ENCODE data around the gene HLA-DOA. TPM values are rescaled to one million over a fixed set of nuclear protein-coding genes. Genes with fewer than 3 reads are reported as not detected.

Gene HLA-DOA
- total RNA-seq, 6 experiments from 2014 or later = 0.37 to 3.3 (median 1.2) TPM

DNA sequence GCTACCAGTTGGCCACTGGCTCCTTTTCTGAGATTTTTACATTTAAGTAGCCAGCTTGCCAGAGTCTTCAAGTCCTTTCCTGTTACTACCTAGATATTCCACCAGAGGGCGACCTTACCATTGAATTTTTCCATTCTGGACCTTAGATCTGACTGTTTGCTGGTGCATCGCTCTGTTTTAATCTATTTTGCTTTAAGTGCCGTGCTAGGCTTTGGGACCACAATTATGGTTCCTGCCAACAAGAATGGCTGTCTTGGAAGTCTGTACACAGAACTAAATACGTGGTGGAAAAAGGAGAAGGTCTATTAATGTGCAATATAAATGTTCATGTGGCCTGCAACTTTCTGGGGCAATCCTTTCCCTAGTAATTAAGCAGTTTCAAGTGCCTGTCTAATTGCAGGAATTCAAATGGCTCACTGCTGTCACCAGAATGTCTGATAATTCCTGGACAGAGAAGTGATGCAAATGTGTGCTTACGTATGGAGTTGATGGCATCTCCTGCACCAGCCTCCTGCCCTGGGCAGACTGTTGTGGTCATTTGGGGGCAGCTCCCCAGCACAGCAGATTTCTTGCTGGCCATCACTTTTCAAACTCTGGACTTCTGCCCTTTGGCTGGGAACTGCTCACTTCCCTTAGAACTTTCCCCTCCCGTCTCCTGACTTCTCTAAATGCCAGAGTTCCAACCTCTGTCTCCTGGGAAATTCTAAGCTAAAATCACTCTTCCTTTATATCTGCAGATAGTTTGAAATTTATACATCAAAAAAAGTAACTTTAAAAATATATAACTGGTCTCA lies 5.6 kb upstream of the HLA-DOA start:
- peak; percentile 76 to 80 (median 78) for ATAC-seq
- H3K27me3 ChIP-seq = peaks cover 0 to 2% of the 10 kb centered on the region in 2 donors
- H3K9me3 ChIP-seq = no peaks in the 10 kb centered on the region
- H3K27ac ChIP-seq = no peak overlapping the region
- peaks cover 0 to 7% (median 0%) of the 10 kb centered on the region in 4 donors for H3K4me1 ChIP-seq
- peak; percentile 70 to 91 (median 84) for TF ChIP-seq CTCF (IDR thresholded peaks at IDR 0.05)
- no peak for TF ChIP-seq POLR2A (IDR thresholded peaks at IDR 0.05)
- 5% methylated on average over 5 of the region's 6 CpGs for WGBS (ENCODE audit: insufficient coverage, low coverage, low lambda C conversion rate, missing lambda C conversion rate)
- no peaks in the 10 kb centered on the region for H3K36me3 ChIP-seq
- intact Hi-C loops (cut with DNase I) = loop anchor here in 1 of 2 donors (5.0 kb wide), 1 partner anchor 67 kb away; no protein-coding TSS in a partner anchor
- no peak overlapping the region for H3K4me3 ChIP-seq
- no peak for DNase-seq

GRCh38 chr6:33013608-33014007 lies 4.2 kb upstream of the HLA-DOA start:
- Histone ChIP-seq H3K27me3 (peaks cover 0 to 2% of the 10 kb centered on the region in 2 donors), H3K9me3 (no peaks in the 10 kb centered on the region), H3K4me1 (no peaks in the 10 kb centered on the region), H3K27ac (no peak overlapping the region), H3K36me3 (no peaks in the 10 kb centered on the region), H3K4me3 (no peak overlapping the region)
- 33% methylated on average over 3 of the region's 4 CpGs for WGBS (ENCODE audit: insufficient coverage, low coverage, low lambda C conversion rate, missing lambda C conversion rate)
- ATAC-seq = no peak
- intact Hi-C loops (cut with DNase I) = loop anchor here in 1 of 2 donors (5.0 kb wide), 1 partner anchor 69 kb away; no protein-coding TSS in a partner anchor
- TF ChIP-seq CTCF (IDR thresholded peaks at IDR 0.05) (no peak), POLR2A (IDR thresholded peaks at IDR 0.05) (no peak)
- no peak for DNase-seq

GRCh38 chr6:33010356-33010755 lies 965 bp upstream of the HLA-DOA start:
- no peak overlapping the region for H3K4me3 ChIP-seq
- peaks cover 0 to 2% of the 10 kb centered on the region in 2 donors for H3K27me3 ChIP-seq
- H3K36me3 ChIP-seq = no peaks in the 10 kb centered on the region
- no peak for DNase-seq
- ATAC-seq = no peak
- H3K27ac ChIP-seq = no peak overlapping the region
- no peaks in the 10 kb centered on the region for H3K9me3 ChIP-seq
- no peaks in the 10 kb centered on the region for H3K4me1 ChIP-seq
- no peak for TF ChIP-seq CTCF (IDR thresholded peaks at IDR 0.05)
- no peak for TF ChIP-seq POLR2A (IDR thresholded peaks at IDR 0.05)
- 43% methylated on average over 4 of the region's 7 CpGs for WGBS (ENCODE audit: insufficient coverage, low coverage, low lambda C conversion rate, missing lambda C conversion rate)
- intact Hi-C loops (cut with DNase I) = loop anchor here in 1 of 2 donors (5.0 kb wide), 1 partner anchor 72 kb away; no protein-coding TSS in a partner anchor

- DNase-seq (no peak), ATAC-seq (no peak)
- no peak for TF ChIP-seq POLR2A (IDR thresholded peaks at IDR 0.05)
- TF ChIP-seq CTCF (IDR thresholded peaks at IDR 0.05) = no peak
- H3K4me1 ChIP-seq = no peaks in the 10 kb centered on the region
- 86% methylated on average over 14 of the region's 26 CpGs for WGBS (ENCODE audit: insufficient coverage, low coverage, low lambda C conversion rate, missing lambda C conversion rate)
- no peaks in the 10 kb centered on the region for H3K9me3 ChIP-seq
- H3K4me3 ChIP-seq = no peak overlapping the region
- intact Hi-C loops (cut with DNase I) = loop anchor here in 1 of 2 donors (5.0 kb wide), 1 partner anchor 74 kb away; no protein-coding TSS in a partner anchor
- no peak overlapping the region for H3K27ac ChIP-seq
- H3K36me3 ChIP-seq = no peaks in the 10 kb centered on the region
- H3K27me3 ChIP-seq = no peaks in the 10 kb centered on the region
Measured at GRCh38 chr6:33007831-33008400, 1.5 kb downstream of the HLA-DOA start.

All from right lobe of liver (tissue), 6 donors.